Parathyroid adenoma (tissue), 2 donors: ENCODE results near the gene MAP2K5.

Experiments used
- H2AFZ ChIP-seq: fragments of 300-600 bp; sonication (generic); one replicate; pipeline ENCODE4 v1.7.0; 2017; ENCODE audit warnings: antibody characterized with exemption, mild to moderate bottlenecking
- H3K27ac ChIP-seq: fragments of 300-600 bp; sonication (generic); one replicate; pipeline ENCODE4 v1.7.0; 2017
- H3K27me3 ChIP-seq: fragments of 300-600 bp; sonication (generic); one replicate; pipeline ENCODE4 v1.7.0; 2017; ENCODE audit warnings: low read length; ENCODE audit not compliant: control insufficient read depth, insufficient read depth
- H3K36me3 ChIP-seq: fragments of 300-600 bp; sonication (generic); one replicate; pipeline ENCODE4 v1.7.0; 2017; ENCODE audit warnings: low read length; ENCODE audit not compliant: control insufficient read depth, insufficient read depth
- H3K4me1 ChIP-seq: fragments of 300-600 bp; sonication (generic); one replicate; pipeline ENCODE4 v1.7.0; 2017; ENCODE audit warnings: control low read depth
- H3K4me2 ChIP-seq: fragments of 300-600 bp; sonication (generic); one replicate; pipeline ENCODE4 v1.7.0; 2017; ENCODE audit warnings: low read length
- H3K4me3 ChIP-seq: fragments of 300-600 bp; sonication (generic); one replicate; pipeline ENCODE4 v1.7.0; 2017; ENCODE audit warnings: low read depth, low read length
- H3K79me2 ChIP-seq: fragments of 300-600 bp; sonication (generic); one replicate; pipeline ENCODE4 v1.7.0; 2017; ENCODE audit warnings: control low read depth
- H3K9ac ChIP-seq: fragments of 300-600 bp; sonication (generic); one replicate; pipeline ENCODE4 v1.7.0; 2017; ENCODE audit warnings: mild to moderate bottlenecking
- H3K9me3 ChIP-seq: fragments of 300-600 bp; sonication (generic); one replicate; pipeline ENCODE4 v1.7.0; 2017; ENCODE audit warnings: low read length; ENCODE audit not compliant: control insufficient read depth
- TF ChIP-seq, protein P1 (sequence below): fragments of 300-600 bp; sonication (generic); IDR thresholded peaks from one replicate; pipeline ENCODE4 v1.7.0; 2017; ENCODE audit warnings: antibody characterized with exemption, mild to moderate bottlenecking
- donor health status: primary hyperparathyroidism.

Gene MAP2K5

DNA sequence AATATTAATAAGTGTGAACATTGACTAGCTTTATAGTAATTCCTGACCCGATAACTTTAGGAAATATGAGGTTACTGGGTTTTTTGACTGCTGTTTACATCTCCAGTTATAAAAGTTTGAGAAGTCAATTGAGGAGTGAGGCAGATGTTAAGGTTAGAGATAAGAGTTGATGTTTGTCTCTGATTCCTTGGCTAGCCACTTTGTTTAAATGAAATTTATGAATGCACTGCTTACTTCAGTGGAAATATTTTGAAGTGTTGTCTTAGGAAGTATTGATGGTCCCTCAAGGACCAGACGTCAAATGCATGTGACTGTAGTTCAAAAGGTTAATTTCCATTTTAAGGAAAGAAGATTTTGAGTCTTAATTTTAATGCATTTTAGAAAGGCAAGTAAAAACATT lies 41.7 kb downstream of the MAP2K5 start:
- Histone ChIP-seq H3K27ac (no peak overlapping the region), H3K9ac (no peak overlapping the region), H3K4me1 (no peaks in the 10 kb centered on the region), H3K9me3 (no peaks in the 10 kb centered on the region), H3K4me2 (no peak overlapping the region), H3K27me3 (no peaks in the 10 kb centered on the region), H3K36me3 (no peaks in the 10 kb centered on the region), H2AFZ (no peak overlapping the region), H3K79me2 (no peaks in the 10 kb centered on the region), H3K4me3 (no peak overlapping the region)
- TF ChIP-seq, protein P1, sequence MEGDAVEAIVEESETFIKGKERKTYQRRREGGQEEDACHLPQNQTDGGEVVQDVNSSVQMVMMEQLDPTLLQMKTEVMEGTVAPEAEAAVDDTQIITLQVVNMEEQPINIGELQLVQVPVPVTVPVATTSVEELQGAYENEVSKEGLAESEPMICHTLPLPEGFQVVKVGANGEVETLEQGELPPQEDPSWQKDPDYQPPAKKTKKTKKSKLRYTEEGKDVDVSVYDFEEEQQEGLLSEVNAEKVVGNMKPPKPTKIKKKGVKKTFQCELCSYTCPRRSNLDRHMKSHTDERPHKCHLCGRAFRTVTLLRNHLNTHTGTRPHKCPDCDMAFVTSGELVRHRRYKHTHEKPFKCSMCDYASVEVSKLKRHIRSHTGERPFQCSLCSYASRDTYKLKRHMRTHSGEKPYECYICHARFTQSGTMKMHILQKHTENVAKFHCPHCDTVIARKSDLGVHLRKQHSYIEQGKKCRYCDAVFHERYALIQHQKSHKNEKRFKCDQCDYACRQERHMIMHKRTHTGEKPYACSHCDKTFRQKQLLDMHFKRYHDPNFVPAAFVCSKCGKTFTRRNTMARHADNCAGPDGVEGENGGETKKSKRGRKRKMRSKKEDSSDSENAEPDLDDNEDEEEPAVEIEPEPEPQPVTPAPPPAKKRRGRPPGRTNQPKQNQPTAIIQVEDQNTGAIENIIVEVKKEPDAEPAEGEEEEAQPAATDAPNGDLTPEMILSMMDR: no peak

DNA sequence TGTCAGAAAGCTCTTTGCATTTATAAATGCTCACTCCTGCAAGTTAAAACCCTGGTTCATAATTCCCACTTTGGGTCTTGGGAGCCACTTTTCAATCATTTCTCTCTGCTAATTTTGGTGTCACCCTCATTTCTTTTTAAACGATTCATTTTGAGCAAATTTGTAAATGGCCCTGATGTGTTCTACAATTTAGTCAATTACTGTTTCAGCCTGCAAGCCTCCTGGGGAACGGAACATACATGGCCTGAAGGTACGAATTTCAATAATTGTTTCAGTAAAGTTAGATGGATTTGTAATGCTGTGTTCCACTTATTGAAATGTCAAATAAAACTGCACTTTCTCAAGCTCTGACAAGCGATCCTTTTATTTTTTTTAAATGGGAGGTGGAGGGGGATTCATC lies 43.2 kb downstream of the MAP2K5 start:
- Histone ChIP-seq H3K27me3 (no peaks in the 10 kb centered on the region), H3K36me3 (no peaks in the 10 kb centered on the region)

DNA sequence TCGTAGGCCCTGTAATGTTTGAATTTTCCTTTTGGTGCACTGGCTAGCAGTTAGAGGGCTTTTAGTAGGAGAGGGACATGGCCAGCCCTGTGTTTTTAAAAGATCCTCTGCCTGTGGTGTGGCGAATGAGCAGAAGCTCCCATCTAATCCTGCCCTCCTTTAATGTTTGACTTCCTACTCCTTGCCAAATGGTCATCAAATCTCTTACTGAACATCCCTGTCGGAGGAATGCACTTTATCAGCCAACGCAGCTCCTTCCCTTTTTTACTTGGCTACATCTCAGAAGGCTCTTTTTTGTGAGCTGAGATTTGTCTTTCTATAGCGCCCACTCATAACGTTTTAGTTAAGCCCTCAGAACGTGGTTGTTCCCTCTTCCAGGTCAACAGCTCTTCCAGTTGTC lies 44.8 kb downstream of the MAP2K5 start:
- no peak overlapping the region for H3K4me3 ChIP-seq
- TF ChIP-seq, protein P1: no peak
- H3K4me1 ChIP-seq: no peaks in the 10 kb centered on the region
- H3K27ac ChIP-seq: no peak overlapping the region
- H3K4me2 ChIP-seq: no peak overlapping the region
- H2AFZ ChIP-seq: no peak overlapping the region
- H3K9ac ChIP-seq: no peak overlapping the region
- H3K9me3 ChIP-seq: no peaks in the 10 kb centered on the region
- H3K27me3 ChIP-seq: no peaks in the 10 kb centered on the region
- no peaks in the 10 kb centered on the region for H3K36me3 ChIP-seq
- no peaks in the 10 kb centered on the region for H3K79me2 ChIP-seq

More for the DNA sequence above, 43.2 kb downstream of the MAP2K5 start:
- H3K79me2 ChIP-seq: no peaks in the 10 kb centered on the region
- H3K4me2 ChIP-seq: no peak overlapping the region
- TF ChIP-seq, protein P1: no peak
- no peak overlapping the region for H2AFZ ChIP-seq
- H3K4me1 ChIP-seq: no peaks in the 10 kb centered on the region
- no peak overlapping the region for H3K27ac ChIP-seq
- no peak overlapping the region for H3K4me3 ChIP-seq
- no peak overlapping the region for H3K9ac ChIP-seq
- no peaks in the 10 kb centered on the region for H3K9me3 ChIP-seq

DNA sequence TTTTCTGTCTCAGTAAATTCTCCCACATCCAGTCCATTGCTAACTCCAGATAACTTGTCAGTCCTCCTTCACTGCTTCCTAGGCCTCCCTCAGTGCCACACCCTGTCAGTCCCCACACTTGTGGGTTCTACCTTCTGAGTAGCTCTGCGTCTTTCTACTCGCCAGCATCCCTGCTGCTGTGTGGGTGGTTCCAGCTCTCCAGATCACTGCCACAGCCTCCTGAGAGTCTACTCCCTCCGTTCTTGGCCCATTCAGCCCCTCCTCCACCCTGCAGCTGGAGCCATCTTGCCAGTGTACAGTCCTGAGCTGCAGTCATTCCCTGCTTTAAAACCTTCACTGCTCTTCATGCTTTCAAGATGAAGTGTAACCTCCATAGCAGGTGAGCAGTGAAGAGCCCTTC lies 45.3 kb downstream of the MAP2K5 start:
- Histone ChIP-seq H3K4me3 (no peak overlapping the region), H3K4me1 (no peaks in the 10 kb centered on the region), H3K79me2 (no peaks in the 10 kb centered on the region), H3K4me2 (no peak overlapping the region), H3K36me3 (no peaks in the 10 kb centered on the region), H3K9me3 (no peaks in the 10 kb centered on the region), H3K9ac (no peak overlapping the region), H3K27ac (no peak overlapping the region), H2AFZ (no peak overlapping the region), H3K27me3 (no peaks in the 10 kb centered on the region)
- TF ChIP-seq, protein P1: no peak

DNA sequence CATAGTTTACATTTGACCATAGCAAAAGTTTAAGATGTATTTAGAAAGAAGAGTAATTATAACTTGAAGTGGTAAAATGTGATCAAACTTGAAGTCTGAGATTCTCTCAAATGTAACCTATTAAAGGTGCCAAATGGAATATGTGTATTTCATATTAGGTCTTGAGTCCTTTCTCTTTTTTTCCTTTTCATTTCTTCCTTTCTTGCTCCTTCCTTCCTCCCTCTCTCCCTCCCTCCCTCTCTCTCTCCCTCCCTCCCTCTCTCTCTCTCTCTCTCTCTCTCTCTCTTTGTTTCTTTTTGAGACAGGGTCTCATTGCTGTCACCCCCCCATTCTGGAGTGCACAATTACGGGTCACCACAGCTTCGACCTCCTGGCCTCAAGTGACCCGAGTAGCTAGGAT lies 47.7 kb downstream of the MAP2K5 start:
- Histone ChIP-seq H3K4me3 (no peak overlapping the region), H3K27me3 (no peaks in the 10 kb centered on the region), H3K4me2 (no peak overlapping the region), H3K4me1 (no peaks in the 10 kb centered on the region), H3K79me2 (no peaks in the 10 kb centered on the region), H2AFZ (no peak overlapping the region), H3K9ac (no peak overlapping the region), H3K27ac (no peak overlapping the region), H3K9me3 (no peaks in the 10 kb centered on the region), H3K36me3 (no peaks in the 10 kb centered on the region)
- TF ChIP-seq, protein P1: no peak
